GM19452 (cell line): ENCODE results near the gene DVL1.

Experiments
- ATAC-seq: cut with Tn5 transposase; IDR thresholded peaks from one replicate; pipeline ENCODE4 v1.9.1; 2021; ENCODE audit not compliant: unreplicated experiment

The DVL1 gene

DNA sequence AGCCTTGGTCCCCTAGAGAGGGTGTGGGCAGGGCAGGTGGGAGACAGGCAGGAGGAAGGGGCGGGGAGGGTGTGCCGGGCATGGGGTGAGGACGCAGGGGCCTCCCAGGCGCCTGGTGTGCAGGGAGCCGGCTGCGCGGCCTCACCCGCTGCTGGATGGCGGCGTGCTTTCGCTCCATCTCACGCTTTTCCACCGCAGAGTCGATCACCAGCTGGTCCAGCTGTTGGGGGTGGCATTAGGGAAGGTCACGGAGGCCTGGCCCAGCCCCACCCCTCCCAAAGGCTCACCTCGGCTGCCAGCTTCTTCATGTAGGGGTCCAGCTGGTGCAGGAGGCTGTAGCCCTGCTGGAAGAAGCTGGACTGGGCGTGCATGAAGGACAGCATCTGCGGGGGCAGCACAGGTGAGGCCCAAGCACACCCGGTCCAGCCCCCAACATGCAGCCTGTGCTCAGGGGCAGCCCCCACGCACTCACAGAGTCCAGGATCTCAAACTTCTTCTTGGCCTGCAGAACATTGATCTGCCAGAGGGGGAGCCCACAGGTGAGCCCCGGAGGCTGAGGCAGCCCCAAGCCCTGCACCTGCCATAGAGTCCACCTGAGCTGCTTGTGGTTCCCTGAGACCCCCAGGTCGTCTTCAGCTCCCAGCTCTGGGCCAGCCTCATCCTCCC, 49.4 kb downstream of the DVL1 start:
- no peak for ATAC-seq

DNA sequence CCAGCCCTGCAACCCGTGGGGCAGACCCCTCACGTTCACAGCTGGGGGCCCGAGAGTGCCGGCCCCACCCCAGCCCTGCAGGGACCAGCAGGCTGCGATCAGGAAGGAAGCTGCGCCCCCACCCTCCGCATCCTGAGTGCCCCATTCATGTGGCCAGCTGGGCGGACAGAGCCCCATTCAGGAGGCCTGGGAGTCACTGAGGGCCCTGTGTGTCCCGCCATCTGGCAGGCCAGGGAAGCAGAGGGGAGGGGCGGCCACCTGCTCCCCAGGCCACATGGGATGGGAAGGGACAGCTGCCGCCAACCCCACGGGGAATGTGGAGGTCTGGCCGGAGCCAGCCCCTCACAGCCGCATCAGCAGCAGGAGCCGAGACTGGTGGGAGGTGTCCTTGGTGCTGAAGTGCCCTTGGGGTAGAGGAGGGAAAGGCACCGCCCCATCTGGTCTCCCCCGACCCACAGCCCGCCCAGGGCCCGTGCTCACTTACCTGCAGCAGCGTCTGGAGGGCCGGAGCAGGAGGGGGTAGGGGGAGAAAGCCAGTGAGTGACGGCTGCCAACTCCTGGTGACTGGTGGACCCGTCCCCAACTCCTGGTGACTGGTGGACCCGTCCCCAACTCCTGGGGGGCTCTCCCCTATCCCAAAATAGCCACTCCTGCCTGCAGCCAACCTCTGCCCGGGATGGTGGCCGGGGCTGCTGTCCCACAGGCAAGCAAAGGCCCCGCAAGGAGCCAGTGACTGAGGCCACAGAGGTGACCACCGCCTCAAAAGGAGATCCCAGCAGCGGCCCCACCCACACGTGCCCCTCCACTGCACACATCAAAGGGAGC, 50.1 kb downstream of the DVL1 start:
- ATAC-seq: no peak

DNA sequence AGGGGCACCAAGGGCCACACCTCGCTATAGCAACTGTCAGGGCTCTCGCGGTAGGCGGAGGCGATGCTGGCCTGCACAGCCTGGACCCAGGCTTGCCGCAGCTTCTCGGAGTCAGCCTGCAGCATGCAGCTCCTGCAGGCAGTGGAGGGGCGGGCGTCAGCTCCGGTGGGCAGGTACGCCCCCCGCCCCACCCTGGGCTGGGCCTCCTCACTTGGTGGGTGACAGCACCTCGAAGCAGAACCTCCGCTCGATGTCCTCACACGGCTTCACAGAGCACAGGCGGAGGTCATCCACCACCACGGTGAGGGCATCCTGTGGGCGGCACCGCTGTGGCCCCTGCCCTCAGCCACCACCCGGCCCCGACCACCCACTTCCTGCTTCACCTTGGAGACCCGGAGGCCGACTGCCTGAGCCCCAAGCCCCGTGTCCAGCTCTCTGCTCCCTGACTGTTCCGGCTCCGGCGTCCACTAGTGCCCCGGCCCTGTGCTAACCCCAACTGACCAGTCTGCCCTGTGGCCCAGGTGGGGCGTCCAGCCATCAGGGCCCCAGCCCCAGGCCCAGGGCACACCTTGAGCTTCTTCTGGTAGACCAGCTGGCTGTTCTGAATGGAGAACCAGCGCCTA, 51.3 kb downstream of the DVL1 start:
- ATAC-seq: no peak

DNA sequence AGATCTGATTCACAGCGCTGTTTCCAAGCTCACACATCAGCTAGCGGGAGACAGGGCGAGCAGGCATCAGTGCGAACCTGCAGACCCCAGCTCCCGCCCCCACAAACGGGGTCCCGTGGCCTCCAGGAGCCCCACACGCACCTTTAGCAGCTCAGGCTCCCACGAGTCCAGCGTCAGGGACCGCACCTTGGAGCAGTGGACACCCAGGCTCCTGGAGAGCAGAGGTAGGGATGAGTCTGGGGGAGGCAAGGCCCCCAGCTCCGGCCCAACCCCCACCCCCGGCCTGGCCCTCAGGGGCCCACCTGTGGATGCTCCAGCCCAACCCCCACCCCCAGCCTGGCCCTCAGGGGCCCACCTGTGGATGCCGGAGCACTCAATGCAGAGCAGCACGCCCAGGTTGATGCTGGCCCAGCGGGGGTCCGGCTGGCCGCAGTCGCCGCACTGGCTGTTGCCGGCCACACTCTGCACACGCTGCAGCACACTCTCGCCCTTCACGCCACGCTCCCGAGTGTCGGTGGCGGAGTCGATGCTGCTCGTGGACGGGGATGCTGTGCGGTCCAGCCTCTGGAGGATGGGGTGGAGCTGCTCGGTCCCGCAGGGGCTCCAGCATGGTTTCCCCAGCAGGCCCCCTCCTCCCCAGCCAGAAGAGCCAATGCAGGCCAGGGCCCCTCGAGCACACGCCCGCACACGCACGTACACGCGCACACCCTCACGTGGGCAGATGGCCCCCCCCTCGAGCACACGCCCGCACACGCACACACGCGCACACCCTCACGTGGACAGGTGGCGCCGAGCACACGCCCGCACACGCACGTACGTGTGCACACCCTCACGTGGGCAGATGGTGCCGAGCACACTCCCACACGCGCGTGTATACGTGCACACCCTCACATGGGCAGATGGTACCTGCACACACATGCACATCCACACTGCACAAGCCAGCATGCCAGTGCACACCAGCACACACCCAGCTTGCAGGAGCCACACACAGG, 52.9 kb downstream of the DVL1 start:
- no peak for ATAC-seq

DNA sequence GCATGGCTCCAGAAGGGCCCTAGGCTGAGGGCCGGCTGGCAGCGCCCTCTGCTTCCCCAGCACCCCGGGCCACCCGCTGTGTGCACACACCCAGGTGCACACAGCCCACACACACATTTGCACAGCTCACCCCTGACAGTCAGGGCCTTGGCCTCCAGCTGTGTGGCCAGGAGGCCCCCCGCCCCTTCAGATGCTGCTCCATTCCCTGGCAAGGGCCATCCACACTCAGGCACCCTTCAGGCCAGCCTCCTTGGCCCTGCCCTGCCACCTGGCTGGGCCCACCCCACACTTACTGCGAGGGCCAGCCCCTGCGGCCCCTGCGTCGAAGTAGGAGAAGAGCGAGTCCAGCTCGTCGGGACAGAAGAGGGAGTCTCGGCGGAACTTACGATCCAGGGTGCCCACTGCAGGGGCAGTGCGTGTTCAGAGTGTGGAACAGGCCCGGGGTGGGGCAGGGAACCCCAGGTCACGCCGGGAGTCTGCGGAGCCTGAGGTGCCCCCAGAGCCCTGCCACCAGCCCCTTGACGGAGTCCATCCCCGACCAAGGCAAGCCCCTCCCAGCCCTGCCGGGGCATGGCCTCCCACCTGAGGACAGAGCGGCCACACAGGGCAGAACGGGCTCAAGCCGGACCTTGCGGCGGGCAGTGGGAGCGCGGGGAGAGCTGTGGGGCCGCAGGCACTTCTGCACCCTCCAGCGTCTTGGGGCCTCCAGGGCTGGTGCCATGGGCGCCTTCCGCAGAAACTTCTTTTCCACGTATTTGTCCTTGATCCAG, 53.9 kb downstream of the DVL1 start:
- no peak for ATAC-seq

DNA sequence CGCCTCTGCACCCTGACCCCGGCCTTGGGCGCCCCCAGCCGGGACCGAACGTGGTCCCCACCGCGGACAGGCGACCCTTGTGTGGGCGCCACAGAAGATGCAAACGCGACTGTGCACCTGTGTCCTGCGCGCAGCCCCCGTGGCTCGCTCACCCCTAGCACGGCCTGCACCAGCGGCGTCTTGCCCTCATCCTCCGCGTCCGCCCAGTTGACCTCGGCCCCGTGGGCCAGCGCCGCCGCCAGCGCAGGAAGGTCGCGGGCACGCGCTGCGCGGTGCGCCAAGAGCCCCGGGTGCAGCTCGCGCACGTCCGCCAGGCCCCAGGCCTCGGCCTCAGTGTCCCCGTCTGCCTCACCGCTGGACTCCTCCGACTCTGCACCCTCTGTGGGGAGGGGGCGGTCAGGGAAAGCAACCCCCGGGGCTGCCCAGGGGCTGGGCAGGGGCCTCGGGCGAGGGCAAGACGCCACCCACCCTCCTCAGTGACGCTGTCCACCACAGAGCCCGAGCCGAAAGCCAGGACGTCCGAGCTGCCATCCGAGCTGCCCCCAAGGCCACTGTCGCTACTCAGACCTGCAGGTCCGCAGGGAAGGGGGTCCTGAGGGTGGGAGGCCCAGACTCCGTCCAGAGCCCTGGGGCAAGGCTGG, 54.8 kb downstream of the DVL1 start:
- no peak for ATAC-seq

DNA sequence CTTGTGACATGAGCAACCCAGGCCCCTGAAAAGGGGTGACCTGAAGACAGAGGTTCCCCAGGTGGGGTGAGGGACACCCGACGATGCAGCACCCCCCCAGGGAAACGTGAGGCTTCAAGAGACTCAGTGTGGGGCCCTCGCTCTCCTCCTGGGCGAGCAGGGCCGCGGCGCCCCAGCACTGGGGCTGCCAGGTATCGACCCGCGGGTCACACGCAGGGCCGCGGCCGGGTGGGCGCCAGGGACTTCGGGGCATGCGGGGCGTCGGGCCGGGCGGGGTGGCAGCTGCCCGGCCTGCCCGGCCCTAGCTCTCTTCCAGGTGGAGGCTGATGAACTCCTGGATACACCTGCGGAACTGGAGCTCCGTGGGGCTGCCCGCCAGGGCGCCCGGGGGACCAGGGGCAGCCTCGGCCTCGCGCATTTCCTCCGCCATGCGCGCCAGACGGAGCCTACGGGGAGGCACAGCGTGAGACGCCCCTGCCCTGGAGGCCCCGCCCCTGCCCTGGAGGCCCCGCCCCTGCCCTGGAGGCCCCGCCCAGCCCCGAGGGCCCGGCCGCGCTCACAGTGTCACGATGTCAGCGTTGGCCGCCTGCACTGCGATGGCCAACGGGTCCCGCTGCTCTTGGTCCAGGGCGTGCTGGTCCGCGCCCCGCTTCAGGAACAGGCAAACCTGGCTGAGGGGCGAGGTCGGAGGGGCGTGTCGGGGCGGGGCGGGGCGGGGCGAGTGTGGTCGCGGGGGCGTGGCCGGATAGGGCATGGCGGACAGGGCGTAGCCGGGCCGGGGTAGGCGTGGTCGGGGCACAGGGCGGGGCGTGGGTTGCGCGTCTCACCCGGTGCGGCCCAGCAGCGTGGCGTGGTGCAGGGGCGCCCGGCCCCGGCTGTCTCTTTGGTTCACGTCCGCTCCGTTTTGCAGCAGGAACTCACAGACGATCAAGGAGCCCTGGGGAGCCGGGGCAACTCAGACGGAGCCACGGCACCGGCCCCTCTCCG, 55.7 kb downstream of the DVL1 start:
- no peak for ATAC-seq

DNA sequence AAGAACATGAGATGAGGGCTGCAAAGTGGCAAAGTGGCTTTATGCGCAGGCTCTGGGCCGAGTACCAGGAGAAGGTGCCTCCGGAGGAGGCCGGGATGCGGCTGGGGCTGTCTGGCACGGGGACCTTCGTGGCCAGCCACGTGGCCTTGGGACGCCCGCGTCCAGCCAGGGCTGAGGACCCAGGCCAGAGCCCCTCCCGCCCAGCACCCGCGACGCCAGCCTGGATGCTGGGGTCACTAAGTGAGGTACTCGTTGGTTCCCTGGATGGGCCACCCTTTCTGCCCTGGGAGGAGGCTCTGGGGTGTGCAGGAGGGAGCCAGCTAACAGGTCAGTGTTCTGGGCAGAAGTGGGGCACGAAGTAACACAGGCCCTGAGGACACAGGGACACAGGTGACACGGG, 56.4 kb downstream of the DVL1 start:
- ATAC-seq: no peak

DNA sequence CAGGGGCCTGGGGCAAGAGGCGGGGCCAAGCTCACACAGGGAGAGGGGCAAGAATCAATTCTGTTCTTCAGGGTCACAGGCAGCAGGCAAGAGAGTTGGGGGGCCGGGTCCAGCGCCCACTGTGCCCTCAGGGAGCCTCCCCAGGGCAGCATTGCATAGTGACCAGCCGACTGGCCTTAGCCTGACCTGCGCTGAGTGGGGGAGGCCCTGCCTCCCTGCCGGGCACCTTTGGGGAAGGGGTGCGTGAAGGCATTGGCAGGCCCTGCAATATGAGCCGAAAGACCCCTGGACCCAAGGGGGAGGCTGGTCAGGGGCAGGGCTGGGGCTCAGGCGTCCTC, 56.8 kb downstream of the DVL1 start:
- no peak for ATAC-seq

DNA sequence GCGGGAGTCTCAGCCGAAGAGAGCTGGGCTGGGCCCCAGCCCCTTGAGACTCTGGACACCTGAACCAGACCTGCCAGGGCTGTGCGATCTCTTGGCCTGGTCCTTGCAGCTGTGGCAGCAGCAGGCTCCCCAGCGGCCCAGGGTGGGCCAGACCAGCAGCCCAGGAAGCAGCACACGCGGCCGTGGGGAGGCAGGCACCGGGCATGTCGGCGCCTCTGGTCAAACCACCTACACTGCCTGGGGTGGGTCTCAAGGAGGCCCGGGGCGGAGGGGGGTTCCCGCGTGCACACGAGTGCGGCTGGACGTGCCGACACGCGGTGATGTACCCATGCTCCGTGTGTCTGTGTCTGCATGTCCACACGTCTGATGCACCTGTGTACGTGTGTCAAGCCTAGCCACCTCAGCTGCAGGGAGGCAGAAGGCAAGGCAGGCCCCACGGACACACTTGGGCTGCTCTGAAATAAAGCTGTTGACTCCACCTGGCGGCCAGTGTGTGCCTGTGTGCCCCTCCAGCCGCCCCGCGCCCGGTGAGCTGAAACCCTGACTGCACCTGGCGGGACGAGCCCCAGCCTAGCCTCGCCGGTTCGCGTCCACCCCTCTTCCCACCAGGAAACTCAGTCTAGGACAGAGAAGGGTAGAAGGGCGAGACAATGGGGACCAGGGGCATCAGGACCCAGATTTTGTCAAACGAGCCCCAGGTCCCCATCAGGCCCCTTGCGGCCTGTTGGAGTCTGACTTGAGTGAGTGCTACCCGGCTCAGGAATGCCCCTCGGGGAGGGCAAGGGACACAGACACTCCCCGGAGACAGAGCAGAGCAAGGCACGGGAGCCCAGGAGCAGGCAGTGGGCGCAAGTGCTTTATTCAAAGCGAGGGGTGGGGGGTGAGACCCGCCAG, 57.4 kb downstream of the DVL1 start:
- ATAC-seq: no peak

DNA sequence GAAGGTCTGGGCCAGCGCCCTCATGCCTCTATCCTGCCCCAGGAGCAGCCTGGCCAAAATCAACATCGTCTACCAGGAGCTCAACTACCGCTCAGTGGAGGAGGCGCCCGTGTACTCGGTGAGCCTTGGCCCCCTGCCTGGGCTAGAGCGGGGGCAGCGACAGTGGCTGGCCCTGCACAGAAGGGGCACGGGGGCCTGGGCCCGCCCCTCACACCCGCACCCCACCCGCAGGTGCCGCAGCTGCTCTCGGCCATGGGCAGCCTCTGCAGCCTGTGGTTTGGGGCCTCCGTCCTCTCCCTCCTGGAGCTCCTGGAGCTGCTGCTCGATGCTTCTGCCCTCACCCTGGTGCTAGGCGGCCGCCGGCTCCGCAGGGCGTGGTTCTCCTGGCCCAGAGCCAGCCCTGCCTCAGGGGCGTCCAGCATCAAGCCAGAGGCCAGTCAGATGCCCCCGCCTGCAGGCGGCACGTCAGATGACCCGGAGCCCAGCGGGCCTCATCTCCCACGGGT, 58.1 kb downstream of the DVL1 start:
- no peak for ATAC-seq

DNA sequence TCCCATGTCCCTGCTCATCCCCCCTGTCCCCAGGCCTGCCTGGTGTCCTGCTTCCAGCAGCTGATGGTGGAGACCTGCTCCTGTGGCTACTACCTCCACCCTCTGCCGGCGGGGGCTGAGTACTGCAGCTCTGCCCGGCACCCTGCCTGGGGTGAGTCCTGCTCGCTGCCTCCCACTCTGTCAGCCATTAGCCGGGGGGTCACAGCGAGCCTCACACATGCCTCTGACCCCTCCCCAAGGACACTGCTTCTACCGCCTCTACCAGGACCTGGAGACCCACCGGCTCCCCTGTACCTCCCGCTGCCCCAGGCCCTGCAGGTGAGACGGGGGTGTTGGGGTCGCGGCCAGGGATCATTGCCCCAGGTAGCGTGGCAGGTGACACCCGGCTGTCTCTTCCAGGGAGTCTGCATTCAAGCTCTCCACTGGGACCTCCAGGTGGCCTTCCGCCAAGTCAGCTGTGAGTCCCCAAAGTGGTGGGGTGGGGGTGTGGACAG, 58.9 kb downstream of the DVL1 start:
- ATAC-seq: no peak

DNA sequence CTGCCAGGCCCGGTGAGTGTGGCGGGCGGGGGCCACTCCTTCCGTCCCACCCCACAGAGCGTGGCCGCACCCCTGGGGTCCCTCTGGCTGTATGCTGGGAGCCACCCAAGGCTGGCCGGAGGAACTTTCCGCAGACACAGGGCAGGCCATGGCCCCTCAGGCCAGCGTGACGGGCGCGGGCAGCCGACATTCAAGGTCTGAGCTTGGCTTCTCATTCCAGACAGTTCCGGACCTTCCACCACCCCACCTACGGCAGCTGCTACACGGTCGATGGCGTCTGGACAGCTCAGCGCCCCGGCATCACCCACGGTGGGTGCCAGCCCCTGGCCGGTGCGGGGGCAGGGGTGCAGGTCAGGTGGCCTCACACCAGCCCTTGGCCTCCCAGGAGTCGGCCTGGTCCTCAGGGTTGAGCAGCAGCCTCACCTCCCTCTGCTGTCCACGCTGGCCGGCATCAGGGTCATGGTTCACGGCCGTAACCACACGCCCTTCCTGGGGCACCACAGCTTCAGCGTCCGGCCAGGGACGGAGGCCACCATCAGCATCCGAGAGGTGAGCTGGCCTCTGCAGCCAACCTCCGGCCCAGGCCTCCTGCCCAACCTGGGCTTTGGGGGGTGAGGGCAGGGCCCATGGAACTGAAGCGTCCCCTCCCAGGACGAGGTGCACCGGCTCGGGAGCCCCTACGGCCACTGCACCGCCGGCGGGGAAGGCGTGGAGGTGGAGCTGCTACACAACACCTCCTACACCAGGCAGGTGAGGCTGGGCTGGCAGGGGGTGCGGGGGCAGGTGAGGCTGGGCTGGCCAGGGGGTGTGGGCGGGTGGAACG, 61.7 kb downstream of the DVL1 start:
- ATAC-seq: no peak

DNA sequence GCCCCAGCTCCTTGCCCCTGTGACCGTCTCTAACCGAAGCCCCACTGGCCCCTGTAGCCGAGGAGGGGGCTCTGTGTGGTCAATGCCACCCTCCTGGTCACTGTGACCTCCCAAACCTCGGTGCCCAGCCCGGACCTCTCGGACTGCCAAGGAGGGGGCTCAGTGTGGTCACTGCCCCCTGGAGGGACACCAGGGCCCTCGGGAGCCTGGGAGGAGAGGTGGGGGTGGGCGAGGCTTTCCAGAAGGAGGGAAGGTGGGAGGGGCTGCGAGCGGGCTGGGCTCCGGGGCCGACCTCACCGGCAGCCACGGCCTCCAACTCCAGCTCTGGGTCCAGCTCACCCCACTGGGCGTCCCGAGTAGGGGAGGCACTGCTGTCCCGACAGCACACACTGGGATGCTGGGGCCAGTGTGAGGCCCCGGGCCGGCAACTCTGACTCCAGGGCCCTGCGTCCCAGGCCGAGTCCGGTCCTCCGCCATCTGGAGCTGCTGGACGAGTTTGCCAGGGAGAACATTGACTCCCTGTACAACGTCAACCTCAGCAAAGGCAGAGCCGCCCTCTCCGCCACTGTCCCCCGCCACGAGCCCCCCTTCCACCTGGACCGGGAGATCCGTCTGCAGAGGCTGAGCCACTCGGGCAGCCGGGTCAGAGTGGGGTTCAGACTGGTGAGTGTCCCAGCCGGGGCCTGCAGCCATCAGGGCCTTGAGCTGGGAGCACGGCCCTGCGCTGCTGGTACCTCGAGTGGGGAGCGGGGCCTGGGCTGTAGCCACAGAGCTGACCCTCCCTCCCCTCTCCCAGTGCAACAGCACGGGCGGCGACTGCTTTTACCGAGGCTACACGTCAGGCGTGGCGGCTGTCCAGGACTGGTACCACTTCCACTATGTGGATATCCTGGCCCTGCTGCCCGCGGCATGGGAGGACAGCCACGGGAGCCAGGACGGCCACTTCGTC, 62.6 kb downstream of the DVL1 start:
- ATAC-seq: no peak

DNA sequence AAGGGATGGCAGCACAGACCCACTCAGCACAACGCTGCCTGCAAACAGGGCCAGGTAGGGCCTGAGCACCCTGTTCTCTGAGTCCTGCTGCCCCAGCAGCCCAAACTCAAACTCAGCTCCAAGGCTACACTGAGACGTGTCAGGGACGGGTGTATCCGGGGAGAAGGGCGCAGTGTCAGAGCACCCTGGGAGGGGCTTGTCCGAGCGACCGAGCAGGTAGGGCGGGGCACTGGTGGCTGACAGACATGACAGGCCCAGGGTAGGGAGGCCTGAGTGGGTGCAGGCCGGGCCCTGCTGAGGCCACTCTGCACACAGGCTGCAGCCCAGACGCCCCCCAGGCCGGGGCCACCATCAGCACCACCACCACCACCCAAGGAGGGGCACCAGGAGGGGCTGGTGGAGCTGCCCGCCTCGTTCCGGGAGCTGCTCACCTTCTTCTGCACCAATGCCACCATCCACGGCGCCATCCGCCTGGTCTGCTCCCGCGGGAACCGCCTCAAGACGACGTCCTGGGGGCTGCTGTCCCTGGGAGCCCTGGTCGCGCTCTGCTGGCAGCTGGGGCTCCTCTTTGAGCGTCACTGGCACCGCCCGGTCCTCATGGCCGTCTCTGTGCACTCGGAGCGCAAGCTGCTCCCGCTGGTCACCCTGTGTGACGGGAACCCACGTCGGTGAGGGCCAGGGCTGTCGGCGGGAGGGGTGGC, 63.5 kb downstream of the DVL1 start:
- no peak for ATAC-seq
